ENCODE measurements around the gene CHRDL1.
"Not testable (repeated sequence)": the region's sequence is repeated elsewhere in the genome, so short reads cannot be mapped to it uniquely, and the experiment has no call there.

Gene CHRDL1

GRCh38 chrX:110795645-110796406, at the start of gene CHRDL1:
TSS of gene CHRDL1 (minus strand) at chrX:110795817. CDS start at chrX:110792181, 3,636 bp downstream.
- DNase-seq = no peak

DNA sequence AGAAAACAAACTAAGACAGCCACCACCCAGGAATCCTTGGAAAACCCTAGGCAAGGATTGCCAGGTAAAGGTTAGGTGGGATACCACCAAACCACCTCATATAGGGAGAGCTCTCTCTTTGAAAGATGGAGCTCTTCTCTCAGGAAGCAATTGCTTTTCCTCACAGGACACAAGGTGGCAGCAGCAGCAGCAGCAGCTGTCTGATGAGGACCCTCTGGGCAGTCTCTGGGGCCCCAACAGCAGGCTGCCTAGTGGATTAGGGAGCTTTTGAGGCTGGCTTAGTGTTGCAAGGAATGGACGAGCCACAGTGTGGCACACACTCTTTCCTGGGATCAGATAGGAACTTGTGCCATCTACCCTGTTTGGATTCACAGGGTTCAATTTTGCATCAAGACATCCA, 41.4 kb upstream of the CHRDL1 start:
- DNase-seq = no peak

DNA sequence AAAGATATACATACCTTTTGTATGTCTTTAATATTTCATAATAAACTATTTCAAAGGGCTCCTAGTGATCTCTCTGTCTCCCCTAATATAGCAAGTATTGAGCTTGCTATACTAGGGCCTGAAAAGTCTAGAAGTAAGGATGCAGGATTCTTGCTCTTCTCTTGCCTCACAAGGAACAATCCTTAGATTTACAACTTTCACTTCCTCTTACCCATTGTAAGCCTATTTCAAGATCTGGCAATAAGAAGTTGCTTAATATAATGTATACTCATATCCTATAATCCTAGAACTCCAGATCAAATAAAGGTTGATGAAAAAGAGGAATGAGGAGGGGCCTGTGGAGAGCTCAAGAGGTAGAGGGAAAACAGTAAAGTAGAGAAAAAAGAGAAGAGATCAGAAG, 40.8 kb upstream of the CHRDL1 start:
- no peak for DNase-seq

GRCh38 chrX:110836001-110836400, 40.4 kb upstream of the CHRDL1 start:
- DNase-seq = no peak

DNA sequence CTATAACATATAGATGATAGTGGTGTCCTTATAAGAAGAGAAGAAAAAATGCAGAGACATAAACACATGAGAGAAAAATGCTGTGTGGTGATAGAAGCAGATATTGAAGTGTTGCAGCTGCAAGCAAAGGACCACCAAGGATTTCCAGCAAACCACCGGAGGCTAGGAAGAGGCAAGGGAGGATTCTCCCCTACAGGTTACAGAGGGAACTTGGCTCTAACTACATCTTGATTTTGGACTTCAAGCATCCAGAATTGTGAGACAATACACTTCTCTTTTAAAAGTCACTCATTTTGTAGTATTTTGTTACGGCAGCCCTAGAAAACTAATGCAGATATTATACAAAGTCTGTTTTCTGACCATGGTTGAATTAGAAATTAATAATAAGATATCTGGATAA, 30.4 kb upstream of the CHRDL1 start:
- DNase-seq = no peak

- DNase-seq = not testable (repeated sequence)
Observed at GRCh38 chrX:110816543-110816942, 20.9 kb upstream of the CHRDL1 start.

DNA sequence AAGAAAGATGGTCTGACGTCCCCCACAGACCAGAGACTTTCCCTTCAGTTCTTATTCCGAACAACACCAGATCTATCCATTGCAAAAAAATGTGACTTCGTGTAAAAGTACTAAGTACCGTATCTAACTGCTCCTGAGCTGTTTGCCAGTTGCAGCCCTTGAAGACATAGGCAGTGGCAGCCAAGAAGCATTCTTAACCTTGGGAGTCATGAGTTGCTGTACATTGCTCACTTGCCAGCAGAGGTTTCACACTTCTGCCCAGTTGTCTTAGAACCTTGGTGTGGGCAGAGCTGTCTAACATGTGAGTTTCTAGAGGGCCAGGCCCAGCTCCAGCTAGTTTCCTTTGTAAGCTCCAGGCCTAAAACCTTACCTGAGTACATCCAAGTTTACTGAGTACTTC, 10.5 kb upstream of the CHRDL1 start:
- no peak for DNase-seq

DNA sequence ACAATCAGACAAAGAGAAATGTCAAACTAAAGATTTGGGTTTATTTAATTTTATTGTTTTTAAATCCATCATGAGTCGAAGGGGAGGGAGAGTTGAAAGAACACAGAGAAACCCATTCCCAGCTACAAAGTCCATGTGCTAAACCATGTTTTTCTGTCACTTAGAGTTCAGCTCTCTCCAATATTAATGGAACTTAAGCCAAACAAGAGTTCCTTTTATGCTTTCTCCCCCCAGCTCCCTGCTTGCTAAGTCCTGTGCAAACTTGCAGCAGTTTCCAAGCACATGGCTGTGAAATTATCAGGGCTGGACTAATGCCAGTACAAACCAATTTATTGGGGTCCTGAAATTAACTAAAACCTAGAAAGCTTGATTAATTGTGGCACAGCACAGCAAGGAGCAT, 9.7 kb upstream of the CHRDL1 start:
- no peak for DNase-seq

GRCh38 chrX:110804446-110804845, 8.8 kb upstream of the CHRDL1 start:
- DNase-seq = no peak

GRCh38 chrX:110803506-110803905, 7.9 kb upstream of the CHRDL1 start:
- DNase-seq = no peak

GRCh38 chrX:110796407-110796697, 735 bp upstream of the CHRDL1 start:
- DNase-seq = no peak

GRCh38 chrX:110794601-110795000, 1.0 kb downstream of the CHRDL1 start:
- DNase-seq = no peak

DNA sequence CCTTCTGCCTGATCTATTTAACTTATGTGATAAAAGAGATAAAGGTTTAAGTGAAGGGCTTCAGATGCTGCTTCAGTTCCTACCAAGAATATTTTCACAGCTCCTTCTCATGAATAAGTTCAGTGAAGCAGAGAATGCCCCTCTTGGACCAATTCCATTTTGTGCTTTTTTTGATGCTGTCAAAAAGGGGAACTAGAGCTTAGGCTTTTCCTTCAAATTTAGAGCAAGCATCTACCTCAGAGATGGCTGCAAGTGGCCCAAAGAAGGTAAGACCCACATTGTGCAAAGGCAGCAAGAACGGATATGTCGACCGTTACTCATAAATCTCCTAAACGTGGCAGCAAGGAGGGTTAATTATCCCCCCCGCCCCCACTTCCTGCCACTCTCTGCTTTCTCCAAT, 4.5 kb downstream of the CHRDL1 start:
- DNase-seq = no peak

DNA sequence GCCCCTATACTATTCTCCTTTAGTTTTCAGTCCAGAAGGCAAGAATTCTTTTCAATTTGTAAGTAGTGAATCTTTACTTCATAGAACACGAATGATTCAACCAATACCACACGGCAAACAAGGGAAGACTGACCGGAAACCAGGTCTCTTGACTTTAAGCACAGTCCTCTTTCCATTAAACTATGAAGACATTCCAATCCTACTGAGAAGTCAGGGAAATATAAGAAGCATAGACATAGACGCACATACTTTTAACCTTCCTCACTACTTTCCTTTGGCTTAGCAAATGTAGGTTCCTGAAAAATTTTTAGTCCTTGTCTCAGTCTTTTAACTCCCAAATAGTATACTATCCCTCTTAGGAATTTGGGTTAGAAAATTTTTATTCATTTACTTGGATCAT, 9.1 kb downstream of the CHRDL1 start:
- no peak for DNase-seq

- no peak for DNase-seq
Observed at GRCh38 chrX:110759785-110760184, 35.8 kb downstream of the CHRDL1 start.

DNA sequence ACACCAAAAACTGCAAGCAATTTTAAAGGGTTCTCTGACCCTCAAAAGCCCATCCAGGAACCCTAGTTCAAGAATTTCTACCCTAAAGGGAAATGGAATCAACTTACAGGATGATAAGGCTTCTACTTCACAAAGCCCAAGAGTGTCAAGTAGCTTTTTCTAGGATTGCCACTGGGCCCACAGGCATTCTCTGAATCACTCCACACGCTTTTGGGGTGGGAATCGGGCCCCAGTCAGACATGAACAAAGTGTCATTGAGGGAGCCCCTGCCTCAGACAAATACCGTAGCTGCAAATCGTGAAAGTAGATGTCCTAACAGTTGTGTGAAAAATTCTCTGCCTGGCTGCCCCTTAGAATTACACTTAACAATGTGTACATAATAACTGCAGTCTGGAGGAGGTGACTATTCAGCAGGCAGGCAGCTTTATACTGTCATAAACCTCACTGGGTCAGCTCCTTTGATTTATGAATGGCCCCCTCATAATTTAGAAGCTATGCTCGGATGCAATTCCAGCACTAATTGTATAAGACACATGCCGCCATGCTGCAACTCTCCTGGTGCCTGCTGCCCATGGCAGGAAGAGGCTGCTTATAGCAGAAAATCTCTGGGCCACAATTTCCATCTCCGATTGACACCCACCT, 36.7 kb downstream of the CHRDL1 start:
- no peak for DNase-seq

DNA sequence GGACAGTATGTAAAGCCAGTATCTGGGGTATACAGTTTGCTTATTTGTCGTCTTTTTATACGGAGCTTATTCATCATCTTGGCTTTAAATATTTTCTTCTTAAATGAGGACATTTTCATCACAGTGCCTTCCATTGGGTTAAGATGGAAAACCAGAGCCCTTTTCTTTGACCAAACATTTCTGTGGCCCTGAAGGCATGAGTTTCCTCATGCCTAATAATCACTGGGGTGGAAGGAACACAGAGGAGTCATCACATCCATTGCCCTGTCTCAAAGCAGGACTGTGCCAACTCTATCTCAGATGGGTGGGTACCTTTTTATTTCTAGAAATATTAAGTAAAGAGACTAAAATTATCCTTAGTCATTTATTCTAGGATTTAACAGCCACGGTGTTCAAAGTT, 40.0 kb downstream of the CHRDL1 start:
- DNase-seq = no peak

DNA sequence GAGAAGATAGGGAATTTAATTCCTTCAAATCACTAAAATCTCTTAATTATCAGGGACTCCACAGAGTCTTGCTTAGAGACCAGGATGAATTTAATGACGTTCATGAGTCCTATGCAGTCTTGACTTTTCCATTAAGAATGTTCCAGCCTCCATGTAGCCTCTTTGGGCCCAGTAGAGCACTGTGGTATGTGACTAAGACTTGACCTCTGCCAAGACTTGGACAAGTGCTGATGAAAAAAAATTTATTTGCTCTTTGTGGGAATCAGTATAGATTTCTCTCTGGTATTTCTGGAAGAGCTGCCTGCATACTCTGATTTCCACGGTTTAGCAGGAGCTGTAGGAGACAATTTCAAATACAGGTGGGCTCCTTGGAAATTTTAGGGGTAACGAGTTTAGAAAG, 40.6 kb downstream of the CHRDL1 start:
- DNase-seq = no peak

- no peak for DNase-seq
Observed at GRCh38 chrX:110750526-110751189, 45.0 kb downstream of the CHRDL1 start.

- DNase-seq = no peak
Observed at GRCh38 chrX:110748256-110748806, 47.3 kb downstream of the CHRDL1 start.

GRCh38 chrX:110746014-110746413, 49.6 kb downstream of the CHRDL1 start:
- DNase-seq = no peak

DNA sequence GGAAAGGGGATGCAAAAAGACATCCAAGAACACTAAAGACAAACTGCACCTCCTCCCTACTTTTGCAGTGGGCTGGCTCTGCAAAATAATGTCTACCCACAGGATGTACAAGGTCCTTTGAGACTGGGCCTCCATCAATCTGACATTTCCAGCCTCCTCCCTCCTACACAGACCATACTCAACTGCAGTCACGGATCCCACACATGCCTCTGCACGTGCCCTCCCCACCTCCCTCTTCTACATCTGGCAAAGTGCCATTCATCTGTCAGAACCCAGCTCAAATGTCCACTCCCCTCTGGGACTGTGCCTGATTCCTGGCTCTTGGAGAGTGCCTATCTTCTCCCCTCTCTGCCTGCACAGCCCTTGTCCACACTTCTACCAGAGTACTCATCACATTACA, 50.3 kb downstream of the CHRDL1 start:
- no peak for DNase-seq

DNA sequence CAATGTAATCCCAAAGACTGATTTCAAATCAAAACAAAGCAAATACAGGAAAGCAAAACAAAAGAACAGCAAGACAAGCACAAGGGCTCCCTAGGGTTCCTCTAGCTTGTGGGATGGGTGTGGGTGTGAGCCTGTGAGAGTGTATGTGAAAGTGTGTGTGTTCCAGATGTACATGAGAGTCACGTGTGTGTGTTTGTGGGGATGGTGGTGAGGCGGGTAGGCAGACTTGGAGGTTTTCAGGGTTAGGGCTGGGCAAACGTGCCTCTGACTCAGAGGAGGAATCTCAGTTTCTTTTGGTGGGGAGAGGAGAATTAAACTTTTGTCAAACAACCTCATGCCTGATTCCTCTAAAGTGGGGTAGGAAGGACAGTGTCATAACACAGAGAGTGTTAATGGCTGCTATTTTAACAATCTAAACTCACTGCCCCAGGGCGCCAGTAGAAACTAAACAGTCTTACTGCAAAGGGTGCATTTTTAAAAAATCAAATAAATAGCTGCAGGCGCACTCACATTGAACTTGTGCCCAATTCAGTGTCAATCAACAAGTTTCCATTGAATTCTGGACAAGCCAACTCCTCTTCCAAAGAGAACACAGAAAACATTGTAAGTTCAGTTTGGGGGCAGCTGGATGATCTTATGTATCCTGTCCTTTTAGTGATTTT, 51.8 kb downstream of the CHRDL1 start:
- no peak for DNase-seq

Data from CD4-positive, alpha-beta T cell treated with Interferon gamma for 1 hour (primary cell).